HepG2 (cell line): ENCODE results near the gene PRKCE. TPM values are rescaled to one million over a fixed set of nuclear protein-coding genes. Genes with fewer than 3 reads are reported as not detected.

Experiments used
- ATAC-seq: fragments of 200-7000 bp; cut with Tn5 transposase; 3 replicates; pipeline ENCODE4 v1.9.1; 2020; ENCODE audit warnings: mild to moderate bottlenecking, moderate library complexity
- BruUV-seq: library from RNA; stranded (reverse); fragments of 400-500 nt; replicated peaks from 2 replicates; lab custom pipeline; 2021; lab: Mats Ljungman, UMichigan
- CTCF ChIA-PET: fragments of 300-600 bp; formaldehyde crosslinking; extraction: SDS; loops from one replicate; lab custom pipeline; 2021; ENCODE audit warnings: low total read pairs, inconsistent platforms, low intra/inter-chr PET ratio; lab: Yijun Ruan, JAX
- POLR2A ChIA-PET: fragments of 350-600 bp; sonication (Branson Sonifier 250); formaldehyde crosslinking; loops from one replicate; lab custom pipeline; 2020; ENCODE audit warnings: antibody characterized with exemption, inconsistent platforms; lab: Yijun Ruan, JAX
- DNase-seq: peaks from one replicate; pipeline ENCODE4 v3.0.0-alpha.2; 2015; ENCODE audit warnings: low spot score
- FAIRE-seq: peaks from 3 replicates; lab custom pipeline; 2011; peaks lifted over from hg19 to GRCh38; lab: Jason Lieb, UNC
- H2AFZ ChIP-seq: one replicate; pipeline ENCODE4 v1.6.1; 2011; ENCODE audit warnings: low read length, inconsistent platforms
- H3K27ac ChIP-seq: fragments of 300-600 bp; 3 replicates; pipeline ENCODE4 v1.8.0; 2011; ENCODE audit warnings: mixed run types, mild to moderate bottlenecking, mixed read lengths, low read length, inconsistent platforms; ENCODE audit not compliant: insufficient read depth; ENCODE audit errors: extremely low read length
- H3K27me3 ChIP-seq, 2 experiments: fragments of 200-600 bp in 1 of 2; 2 replicates in 1 of 2; 3 replicates in 1 of 2; pipeline versions ENCODE4 v1.6.0 to v1.8.0; 2011; ENCODE audit warnings: low read length in 2 of 2, mild to moderate bottlenecking in 2 of 2, moderate library complexity in 2 of 2, inconsistent platforms in 1 of 2; ENCODE audit not compliant: insufficient read depth in 2 of 2, control insufficient read depth in 1 of 2
- H3K36me3 ChIP-seq, 2 experiments: fragments of 200-600 bp in 1 of 2; replicated peaks in 1 of 2; 2 replicates in 1 of 2; 3 replicates in 1 of 2; pipeline versions ENCODE4 v1.5.1 to v1.8.0; 2011; ENCODE audit warnings: low read length in 2 of 2, inconsistent platforms in 1 of 2; ENCODE audit not compliant: insufficient read depth in 2 of 2, control insufficient read depth in 1 of 2
- H3K4me1 ChIP-seq: 2 replicates; pipeline ENCODE4 v1.5.1; 2012; ENCODE audit warnings: low read length, inconsistent platforms; ENCODE audit not compliant: insufficient read depth
- H3K4me2 ChIP-seq: 2 replicates; pipeline ENCODE4 v1.6.0; 2011; ENCODE audit warnings: low read depth, low read length, inconsistent platforms
- H3K4me3 ChIP-seq, 3 experiments: fragments of 200-600 bp in 1 of 3; sonication (generic), shearing (Covaris generic) in 1 of 3; replicated peaks in 1 of 3; 2 replicates each; pipeline ENCODE4 v1.5.1; 2011 to 2016; ENCODE audit warnings: low read length in 3 of 3, inconsistent platforms in 2 of 3, low read depth in 2 of 3, mild to moderate bottlenecking in 2 of 3, control low read depth in 1 of 3, mixed read lengths in 1 of 3; ENCODE audit not compliant: insufficient read depth in 1 of 3
- H3K79me2 ChIP-seq: one replicate; pipeline ENCODE4 v1.6.1; 2011; ENCODE audit warnings: low read length, inconsistent platforms; ENCODE audit not compliant: insufficient read depth
- H3K9ac ChIP-seq: 2 replicates; pipeline ENCODE4 v1.6.0; 2011; ENCODE audit warnings: mild to moderate bottlenecking, low read depth, low read length, inconsistent platforms; ENCODE audit not compliant: insufficient read depth
- H3K9me3 ChIP-seq: 2 replicates; pipeline ENCODE4 v1.5.1; 2012; ENCODE audit warnings: mild to moderate bottlenecking, low read length
- H4K20me1 ChIP-seq: 2 replicates; pipeline ENCODE4 v1.6.0; 2011; ENCODE audit warnings: inconsistent platforms, mild to moderate bottlenecking, low read length, moderate library complexity; ENCODE audit not compliant: insufficient read depth
- EZH2 ChIP-seq: conservative IDR thresholded peaks from 2 replicates; pipeline ENCODE4 v1.6.1; 2012; ENCODE audit warnings: mild to moderate bottlenecking, low read depth, low read length, moderate library complexity
- FOXA1 ChIP-seq, 2 experiments: fragments of 450-650 bp in 1 of 2; sonication (generic) in 1 of 2; formaldehyde crosslinking in 1 of 2; IDR thresholded peaks; 2 replicates each; pipeline versions ENCODE4 v1.4.0 to v1.6.1; 2016 to 2020; ENCODE audit warnings: missing genetic modification reagents in 1 of 2
- FOXO1 ChIP-seq: sonication (generic); formaldehyde crosslinking; IDR thresholded peaks from 2 replicates; pipeline ENCODE4 v1.4.0; 2020; ENCODE audit warnings: missing genetic modification reagents
- NBN ChIP-seq: fragments of 450-650 bp; conservative IDR thresholded peaks from 2 replicates; pipeline ENCODE4 v1.6.1; 2017
- NR2F1 ChIP-seq, 2 experiments: fragments of 450-650 bp in 1 of 2; formaldehyde crosslinking in 1 of 2; IDR thresholded peaks; 2 replicates each; pipeline versions ENCODE4 v1.5.0 to v1.6.1; 2016 to 2020; ENCODE audit warnings: mild to moderate bottlenecking in 1 of 2, missing compliant biosample characterization in 1 of 2, missing genetic modification reagents in 1 of 2, moderate library complexity in 1 of 2
- POLR2AphosphoS2 ChIP-seq: IDR thresholded peaks from 2 replicates; pipeline ENCODE4 v1.6.1; 2011; ENCODE audit warnings: low read depth, low read length, improper control_type of control experiment
- SP1 ChIP-seq, 2 experiments: fragments of 450-650 bp in 1 of 2; sonication (generic) in 1 of 2; formaldehyde crosslinking in 1 of 2; IDR thresholded peaks; 2 replicates each; pipeline versions ENCODE4 v1.4.0 to v1.6.1; 2016 to 2020; ENCODE audit warnings: missing genetic modification reagents in 1 of 2
- ZC3H13 ChIP-seq: sonication (generic); formaldehyde crosslinking; IDR thresholded peaks from 2 replicates; pipeline ENCODE4 v1.8.1; 2023; ENCODE audit warnings: mild to moderate bottlenecking, missing genetic modification reagents, moderate library complexity
- ZNF256 ChIP-seq: sonication (generic); formaldehyde crosslinking; conservative IDR thresholded peaks from 2 replicates; pipeline ENCODE4 v1.4.0; 2020; ENCODE audit warnings: missing genetic modification reagents
- ZNF431 ChIP-seq: sonication (generic); formaldehyde crosslinking; IDR thresholded peaks from 2 replicates; pipeline ENCODE4 v1.9.0; 2022; ENCODE audit warnings: missing genetic modification reagents, low read depth, mild to moderate bottlenecking, borderline replicate concordance
- ZNF644 ChIP-seq: IDR thresholded peaks from 2 replicates; pipeline ENCODE4 v1.6.1; 2016; ENCODE audit warnings: low read depth
- WGBS: methylation state at CpG from one replicate; pipeline ENCODE4 v1.1.6; 2017; ENCODE audit warnings: low lambda C conversion rate; 5-methylcytosine and 5-hydroxymethylcytosine counted together
- in situ Hi-C: cut with HindIII; loops from 2 replicates; pipeline ENCODE4 v1.10.0; 2017; ENCODE audit warnings: low pct_unique_long_range_greater_than_20kb; ENCODE audit not compliant: extremely low pct_ligation_motif_present
- intact Hi-C: fragments of 100-400 bp; cut with micrococcal nuclease; formaldehyde crosslinking; loops from one replicate; pipeline ENCODE4 v1.10.0; 2022; ENCODE audit not compliant: unreplicated experiment
- polyA plus RNA-seq, 8 experiments: library from polyadenylated mRNA; depleted of rRNA in 3 of 8; stranded (reverse) in 7 of 8; unstranded in 1 of 8; fragments of >200 nt; fragmentation: Illumina TruSeq in 4 of 8; extraction: Trizol in 4 of 8; gene quantifications; 2 replicates each; pipeline versions ENCODE4 v1.2.1 to v1.2.3, GENCODE V29; 2011 to 2016; ENCODE audit warnings: low read depth in 4 of 8, missing spikeins in 1 of 8, mixed read lengths in 1 of 8; ENCODE audit not compliant: insufficient read depth in 1 of 8
- total RNA-seq, 5 experiments: library from RNA; depleted of rRNA; stranded (reverse); fragments of >200 nt; fragmentation: Illumina TruSeq; extraction: Trizol; gene quantifications; 2 replicates each; pipeline ENCODE4 v1.2.3, GENCODE V29; 2016; ENCODE audit warnings: low read depth in 1 of 5
- TF ChIP-seq, protein P1 (sequence below): sonication (generic); formaldehyde crosslinking; IDR thresholded peaks from 2 replicates; pipeline ENCODE4 v1.4.0; 2020; ENCODE audit warnings: missing genetic modification reagents, mild to moderate bottlenecking, borderline replicate concordance
- TF ChIP-seq, protein P2 (sequence below): sonication (generic); formaldehyde crosslinking; IDR thresholded peaks from 2 replicates; pipeline ENCODE4 v1.5.0; 2020; ENCODE audit warnings: mild to moderate bottlenecking, low read depth, missing genetic modification reagents, borderline replicate concordance
- TF ChIP-seq, protein P3 (sequence below): sonication (generic); formaldehyde crosslinking; IDR thresholded peaks from 2 replicates; pipeline ENCODE4 v1.8.1; 2023; ENCODE audit warnings: mild to moderate bottlenecking, moderate library complexity, missing genetic modification reagents
- TF ChIP-seq, protein P4 (sequence below): sonication (generic); formaldehyde crosslinking; conservative IDR thresholded peaks from 2 replicates; pipeline ENCODE4 v1.4.0; 2020; ENCODE audit warnings: missing genetic modification reagents
- TF ChIP-seq, protein P5 (sequence below): sonication (generic); formaldehyde crosslinking; IDR thresholded peaks from 2 replicates; pipeline ENCODE4 v1.8.0; 2022; ENCODE audit warnings: mild to moderate bottlenecking, missing genetic modification reagents, borderline replicate concordance

The PRKCE gene
- total and polyA plus RNA-seq, 2 of the 13 experiments (the other 11 are each of a cell fraction or from before 2014, with no cell fraction given): 1.0 to 3.9 TPM

DNA sequence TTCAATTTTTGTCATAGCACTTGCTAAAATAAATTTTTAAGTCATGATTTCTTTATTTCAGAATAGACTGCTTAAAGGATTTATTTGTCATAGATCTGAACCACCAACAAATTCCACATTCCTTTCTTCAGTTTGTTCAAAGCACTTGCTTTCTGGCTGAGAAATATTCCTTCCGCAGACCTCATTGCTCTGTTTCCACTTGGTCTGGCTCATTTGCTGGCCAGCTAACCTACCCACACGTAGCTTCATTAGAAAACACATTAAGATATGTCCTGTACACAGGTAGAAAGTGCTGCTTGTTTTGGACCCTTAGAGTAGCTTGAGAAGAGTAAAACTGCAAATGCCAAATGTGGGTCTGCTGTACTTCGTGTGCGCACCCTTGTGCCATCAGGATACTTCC is 479.0 kb downstream of the PRKCE start (continued):
- TF ChIP-seq, protein P1, sequence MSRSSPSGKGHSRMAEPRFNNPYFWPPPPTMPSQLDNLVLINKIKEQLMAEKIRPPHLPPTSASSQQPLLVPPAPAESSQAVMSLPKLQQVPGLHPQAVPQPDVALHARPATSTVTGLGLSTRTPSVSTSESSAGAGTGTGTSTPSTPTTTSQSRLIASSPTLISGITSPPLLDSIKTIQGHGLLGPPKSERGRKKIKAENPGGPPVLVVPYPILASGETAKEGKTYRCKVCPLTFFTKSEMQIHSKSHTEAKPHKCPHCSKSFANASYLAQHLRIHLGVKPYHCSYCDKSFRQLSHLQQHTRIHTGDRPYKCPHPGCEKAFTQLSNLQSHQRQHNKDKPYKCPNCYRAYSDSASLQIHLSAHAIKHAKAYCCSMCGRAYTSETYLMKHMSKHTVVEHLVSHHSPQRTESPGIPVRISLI (CRISPR knock-in tag): no peak
- TF ChIP-seq, protein P2, sequence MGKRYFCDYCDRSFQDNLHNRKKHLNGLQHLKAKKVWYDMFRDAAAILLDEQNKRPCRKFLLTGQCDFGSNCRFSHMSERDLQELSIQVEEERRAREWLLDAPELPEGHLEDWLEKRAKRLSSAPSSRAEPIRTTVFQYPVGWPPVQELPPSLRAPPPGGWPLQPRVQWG (CRISPR knock-in tag): no peak
- TF ChIP-seq POLR2AphosphoS2: no peak

DNA sequence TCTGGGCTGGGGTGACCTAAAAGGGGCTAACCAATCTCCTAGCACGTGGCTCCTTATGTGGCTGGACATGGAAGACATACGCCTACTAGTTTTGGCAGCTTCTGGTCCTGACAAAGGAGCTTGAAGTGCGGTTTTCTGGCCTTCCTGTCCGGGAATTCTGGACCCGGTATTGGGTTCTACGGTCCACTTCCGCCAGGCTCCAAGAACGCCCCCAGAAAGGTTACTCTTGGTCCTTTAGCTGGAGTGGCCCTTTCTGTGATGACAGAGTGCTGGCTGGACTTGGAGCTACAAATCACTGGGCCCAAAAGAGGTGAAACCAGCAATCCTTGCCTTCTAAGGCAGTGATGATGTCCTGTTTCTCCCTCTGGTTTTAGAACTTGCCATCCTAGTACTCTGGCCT is 481.5 kb downstream of the PRKCE start:
- FAIRE-seq: no peak
- no peak for TF ChIP-seq ZNF644
- no peak for TF ChIP-seq NBN
- no peak for TF ChIP-seq EZH2
- no peak for TF ChIP-seq ZNF431 (CRISPR knock-in tag)
- TF ChIP-seq, protein P3, sequence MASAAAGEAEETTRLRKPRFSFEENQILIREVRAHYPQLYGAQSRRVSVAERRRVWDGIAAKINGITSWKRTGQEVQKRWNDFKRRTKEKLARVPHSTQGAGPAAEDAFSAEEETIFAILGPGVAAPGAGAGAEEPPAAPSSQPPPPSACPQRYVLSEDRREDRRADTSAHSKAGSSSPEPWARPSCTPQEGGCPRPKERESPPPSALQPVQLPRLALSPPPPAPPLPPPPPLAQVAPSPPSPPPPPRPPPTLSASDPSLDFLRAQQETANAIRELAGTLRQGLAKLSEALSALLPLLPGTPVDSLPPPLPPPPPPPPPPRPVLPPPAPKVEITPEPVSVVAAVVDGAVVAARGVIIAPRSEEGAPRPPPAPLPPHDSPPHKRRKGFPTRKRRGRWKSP (CRISPR knock-in tag): no peak
- no peak for TF ChIP-seq ZNF256 (CRISPR knock-in tag)
- TF ChIP-seq SP1 (IDR thresholded peaks at IDR 0.05): no peak
- TF ChIP-seq SP1 (CRISPR knock-in tag; IDR thresholded peaks at IDR 0.05): no peak
- TF ChIP-seq, protein P4, sequence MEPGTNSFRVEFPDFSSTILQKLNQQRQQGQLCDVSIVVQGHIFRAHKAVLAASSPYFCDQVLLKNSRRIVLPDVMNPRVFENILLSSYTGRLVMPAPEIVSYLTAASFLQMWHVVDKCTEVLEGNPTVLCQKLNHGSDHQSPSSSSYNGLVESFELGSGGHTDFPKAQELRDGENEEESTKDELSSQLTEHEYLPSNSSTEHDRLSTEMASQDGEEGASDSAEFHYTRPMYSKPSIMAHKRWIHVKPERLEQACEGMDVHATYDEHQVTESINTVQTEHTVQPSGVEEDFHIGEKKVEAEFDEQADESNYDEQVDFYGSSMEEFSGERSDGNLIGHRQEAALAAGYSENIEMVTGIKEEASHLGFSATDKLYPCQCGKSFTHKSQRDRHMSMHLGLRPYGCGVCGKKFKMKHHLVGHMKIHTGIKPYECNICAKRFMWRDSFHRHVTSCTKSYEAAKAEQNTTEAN (CRISPR knock-in tag): no peak
- TF ChIP-seq FOXO1 (CRISPR knock-in tag): no peak
- TF ChIP-seq, protein P5, sequence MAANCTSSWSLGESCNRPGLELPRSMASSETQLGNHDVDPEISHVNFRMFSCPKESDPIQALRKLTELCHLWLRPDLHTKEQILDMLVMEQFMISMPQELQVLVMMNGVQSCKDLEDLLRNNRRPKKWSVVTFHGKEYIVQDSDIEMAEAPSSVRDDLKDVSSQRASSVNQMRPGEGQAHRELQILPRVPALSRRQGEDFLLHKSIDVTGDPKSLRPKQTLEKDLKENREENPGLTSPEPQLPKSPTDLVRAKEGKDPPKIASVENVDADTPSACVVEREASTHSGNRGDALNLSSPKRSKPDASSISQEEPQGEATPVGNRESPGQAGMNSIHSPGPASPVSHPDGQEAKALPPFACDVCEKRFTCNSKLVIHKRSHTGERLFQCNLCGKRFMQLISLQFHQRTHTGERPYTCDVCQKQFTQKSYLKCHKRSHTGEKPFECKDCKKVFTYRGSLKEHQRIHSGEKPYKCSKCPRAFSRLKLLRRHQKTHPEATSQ (CRISPR knock-in tag): no peak
- TF ChIP-seq NR2F1 (CRISPR knock-in tag; IDR thresholded peaks at IDR 0.05): no peak
- TF ChIP-seq FOXA1 (IDR thresholded peaks at IDR 0.05): no peak
- TF ChIP-seq FOXA1 (CRISPR knock-in tag; IDR thresholded peaks at IDR 0.05): no peak
- TF ChIP-seq ZC3H13: no peak
- Histone ChIP-seq H3K4me1 (no peaks in the 10 kb centered on the region), H3K4me2 (no peak overlapping the region), H2AFZ (no peak overlapping the region), H3K36me3 (no peaks in the 10 kb centered on the region), H3K9me3 (no peaks in the 10 kb centered on the region), H3K9ac (no peak overlapping the region), H3K79me2 (no peaks in the 10 kb centered on the region), H3K4me3 (no peak overlapping the region), H4K20me1 (no peaks in the 10 kb centered on the region), H3K27ac (no peak overlapping the region), H3K27me3 (no peaks in the 10 kb centered on the region)
- POLR2A ChIA-PET: no interaction called here
- in situ Hi-C loops (no loop called here), intact Hi-C loops (no loop called here)
- CTCF ChIA-PET: no interaction called here
- DNase-seq: no peak
- no TSS peak for BruUV-seq
- WGBS: 64% methylated on average over 8 of the region's 8 CpGs
- ATAC-seq: no peak
